HepG2 (cell line): Measurements from ENCODE around the gene CREB3. TPM values are rescaled to one million over a fixed set of nuclear protein-coding genes. Genes with fewer than 3 reads are reported as not detected.

ENCODE experiments used
- CSRNP1 ChIP-seq: sonication (generic); formaldehyde crosslinking; IDR thresholded peaks from 2 replicates; pipeline ENCODE4 v1.8.1; 2023; ENCODE audit warnings: mild to moderate bottlenecking, missing genetic modification reagents
- CTCF ChIP-seq: sonication (generic); formaldehyde crosslinking; IDR thresholded peaks from 2 replicates; pipeline ENCODE4 v1.5.0; 2020; ENCODE audit warnings: mild to moderate bottlenecking, missing genetic modification reagents, moderate library complexity
- MIER3 ChIP-seq: IDR thresholded peaks from 2 replicates; pipeline ENCODE4 v1.6.1; 2016; ENCODE audit warnings: missing compliant biosample characterization, borderline replicate concordance
- PRDM15 ChIP-seq: sonication (generic); formaldehyde crosslinking; IDR thresholded peaks from 2 replicates; pipeline ENCODE4 v1.4.0; 2020; ENCODE audit warnings: missing genetic modification reagents
- TRAFD1 ChIP-seq: sonication (generic); formaldehyde crosslinking; IDR thresholded peaks from 2 replicates; pipeline ENCODE4 v1.5.1; 2020; ENCODE audit warnings: missing genetic modification reagents, mild to moderate bottlenecking, borderline replicate concordance
- ZNF138 ChIP-seq: sonication (generic); formaldehyde crosslinking; IDR thresholded peaks from 2 replicates; pipeline ENCODE4 v1.5.0; 2020; ENCODE audit warnings: mild to moderate bottlenecking, low read depth, missing genetic modification reagents
- ZNF253 ChIP-seq: sonication (generic); formaldehyde crosslinking; IDR thresholded peaks from 2 replicates; pipeline ENCODE4 v1.8.0; 2022; ENCODE audit warnings: mild to moderate bottlenecking, missing genetic modification reagents, borderline replicate concordance
- ZNF414 ChIP-seq: sonication (generic); formaldehyde crosslinking; IDR thresholded peaks from 2 replicates; pipeline ENCODE4 v1.5.0; 2020; ENCODE audit warnings: missing genetic modification reagents
- ZNF574 ChIP-seq: sonication (generic); formaldehyde crosslinking; IDR thresholded peaks from 2 replicates; pipeline ENCODE4 v1.4.0; 2020; ENCODE audit warnings: missing genetic modification reagents
- ZNF605 ChIP-seq: sonication (generic); formaldehyde crosslinking; IDR thresholded peaks from 2 replicates; pipeline ENCODE4 v1.8.0; 2022; ENCODE audit warnings: mild to moderate bottlenecking, missing genetic modification reagents
- ZSCAN29 ChIP-seq: sonication (generic); formaldehyde crosslinking; conservative IDR thresholded peaks from 2 replicates; pipeline ENCODE4 v1.4.0; 2020; ENCODE audit warnings: mild to moderate bottlenecking, missing genetic modification reagents
- ZUFSP ChIP-seq: sonication (generic); formaldehyde crosslinking; IDR thresholded peaks from 2 replicates; pipeline ENCODE4 v1.9.0; 2021; ENCODE audit warnings: missing genetic modification reagents, mild to moderate bottlenecking, borderline replicate concordance
- polyA plus RNA-seq, 8 experiments: library from polyadenylated mRNA; depleted of rRNA in 3 of 8; stranded (reverse) in 7 of 8; unstranded in 1 of 8; fragments of >200 nt; fragmentation: Illumina TruSeq in 4 of 8; extraction: Trizol in 4 of 8; gene quantifications; 2 replicates each; pipeline versions ENCODE4 v1.2.1 to v1.2.3, GENCODE V29; 2011 to 2016; ENCODE audit warnings: low read depth in 4 of 8, missing spikeins in 1 of 8, mixed read lengths in 1 of 8; ENCODE audit not compliant: insufficient read depth in 1 of 8
- total RNA-seq, 5 experiments: library from RNA; depleted of rRNA; stranded (reverse); fragments of >200 nt; fragmentation: Illumina TruSeq; extraction: Trizol; gene quantifications; 2 replicates each; pipeline ENCODE4 v1.2.3, GENCODE V29; 2016; ENCODE audit warnings: low read depth in 1 of 5

Gene CREB3
- total and polyA plus RNA-seq, 2 of the 13 experiments (the other 11 are each of a cell fraction or from before 2014, with no cell fraction given): 11.1 to 34.2 TPM

GRCh38 chr9:35696520-35697215 is 35.8 kb upstream of the CREB3 start (continued):
- TF ChIP-seq CSRNP1 (CRISPR knock-in tag) (no peak), ZNF138 (no peak), CTCF (CRISPR knock-in tag) (peak; percentile 82), ZNF605 (no peak), ZNF414 (CRISPR knock-in tag) (0 out of 2 replicates have a peak, but pooled peaks have one; percentile 45), ZSCAN29 (CRISPR knock-in tag) (no peak), ZNF574 (CRISPR knock-in tag) (0 out of 2 replicates have a peak, but pooled peaks have one; percentile 39), ZNF253 (CRISPR knock-in tag) (no peak), MIER3 (CRISPR knock-in tag) (no peak), TRAFD1 (CRISPR knock-in tag) (no peak), PRDM15 (CRISPR knock-in tag) (no peak), ZUFSP (CRISPR knock-in tag) (no peak)
